DOHH2 (cell line): ENCODE results near the gene CCDC106.

Experiments
- H3F3A ChIP-seq: fragments of 200-600 bp; sonication (generic), shearing (Covaris generic); 2 replicates; pipeline ENCODE4 v1.6.0; 2016; ENCODE audit warnings: antibody characterized with exemption, mild to moderate bottlenecking; ENCODE audit not compliant: control insufficient read depth, insufficient read depth
- H3K27ac ChIP-seq: fragments of 200-600 bp; sonication (generic); 2 replicates; pipeline ENCODE4 v1.5.1; 2014; ENCODE audit warnings: low read depth, mild to moderate bottlenecking, low read length, moderate library complexity
- H3K27me3 ChIP-seq: fragments of 200-600 bp; sonication (generic); 2 replicates; pipeline ENCODE4 v1.6.1; 2014; ENCODE audit warnings: mild to moderate bottlenecking, low read length, mixed read lengths; ENCODE audit not compliant: control insufficient read depth
- H3K36me3 ChIP-seq: fragments of 200-600 bp; sonication (generic); 2 replicates; pipeline ENCODE4 v1.6.1; 2014; ENCODE audit warnings: mild to moderate bottlenecking, low read length, moderate library complexity, mixed read lengths; ENCODE audit not compliant: control insufficient read depth
- H3K4me1 ChIP-seq: fragments of 200-600 bp; sonication (generic); 2 replicates; pipeline ENCODE4 v1.6.1; 2014; ENCODE audit warnings: mild to moderate bottlenecking, low read length, mixed read lengths; ENCODE audit not compliant: control insufficient read depth
- H3K4me2 ChIP-seq: fragments of 200-600 bp; sonication (generic); 2 replicates; pipeline ENCODE4 v1.6.0; 2014; ENCODE audit warnings: mild to moderate bottlenecking, low read length, moderate library complexity
- H3K4me3 ChIP-seq: fragments of 200-600 bp; sonication (generic); 2 replicates; pipeline ENCODE4 v1.5.1; 2014; ENCODE audit warnings: mild to moderate bottlenecking, low read length, mixed read lengths
- H3K79me2 ChIP-seq: fragments of 200-600 bp; sonication (generic); 2 replicates; pipeline ENCODE4 v1.6.1; 2014; ENCODE audit warnings: mild to moderate bottlenecking, low read length, mixed read lengths; ENCODE audit not compliant: control insufficient read depth
- H3K9me2 ChIP-seq: fragments of 200-600 bp; sonication (generic); replicated peaks from 2 replicates; pipeline ENCODE4 v1.6.1; 2014; ENCODE audit warnings: mild to moderate bottlenecking, low read length, mixed read lengths; ENCODE audit not compliant: control insufficient read depth
- H3K9me3 ChIP-seq: fragments of 200-600 bp; sonication (generic); 2 replicates; pipeline ENCODE4 v1.6.1; 2014; ENCODE audit warnings: antibody characterized with exemption, low read length, mixed read lengths; ENCODE audit not compliant: control insufficient read depth, insufficient read depth
- H4K20me1 ChIP-seq: fragments of 200-600 bp; sonication (generic); 2 replicates; pipeline ENCODE4 v1.6.0; 2014; ENCODE audit warnings: low read depth, mild to moderate bottlenecking, antibody characterized with exemption, low read length, moderate library complexity; ENCODE audit not compliant: control insufficient read depth, insufficient read depth
- CTCF ChIP-seq: fragments of 200-600 bp; sonication (generic); IDR thresholded peaks from one replicate; pipeline ENCODE4 v1.5.1; 2014; ENCODE audit warnings: antibody characterized with exemption, mild to moderate bottlenecking, low read depth, low read length; ENCODE audit not compliant: poor library complexity, severe bottlenecking
- EZH2phosphoT487 ChIP-seq: fragments of 200-600 bp; sonication (generic); IDR thresholded peaks from 2 replicates; pipeline ENCODE4 v1.6.1; 2017; ENCODE audit warnings: borderline replicate concordance, mild to moderate bottlenecking, antibody characterized with exemption, low read length, moderate library complexity, mixed read lengths

CCDC106 gene

GRCh38 chr19:55611983-55612645 lies 35.9 kb upstream of the CCDC106 start:
- Histone ChIP-seq H4K20me1 (peaks cover 7% of the 10 kb centered on the region; the same call in 1 of the 2 replicates), H3K4me2 (no peak overlapping the region), H3K9me2 (no peaks in the 10 kb centered on the region), H3K4me3 (no peak overlapping the region), H3K79me2 (peaks cover 60% of the 10 kb centered on the region), H3K9me3 (no peaks in the 10 kb centered on the region), H3K36me3 (peaks cover 44% of the 10 kb centered on the region), H3K4me1 (peaks cover 11% of the 10 kb centered on the region), H3K27me3 (no peaks in the 10 kb centered on the region), H3K27ac (no peak overlapping the region), H3F3A (no peaks in the 10 kb centered on the region)
- TF ChIP-seq CTCF (no peak), EZH2phosphoT487 (no peak)

- H3K9me3 ChIP-seq, result no peaks in the 10 kb centered on the region
- no peak overlapping the region for H3K4me3 ChIP-seq
- H3F3A ChIP-seq, result no peaks in the 10 kb centered on the region
- H3K9me2 ChIP-seq, result no peaks in the 10 kb centered on the region
- peaks cover 43% of the 10 kb centered on the region for H3K36me3 ChIP-seq
- no peak overlapping the region for H3K4me2 ChIP-seq
- no peak for TF ChIP-seq CTCF
- no peak for TF ChIP-seq EZH2phosphoT487
- peaks cover 4% of the 10 kb centered on the region; the same call in 1 of the 2 replicates for H4K20me1 ChIP-seq
- H3K27ac ChIP-seq, result no peak overlapping the region
- H3K4me1 ChIP-seq, result peaks cover 7% of the 10 kb centered on the region
- H3K27me3 ChIP-seq, result no peaks in the 10 kb centered on the region
- H3K79me2 ChIP-seq, result peaks cover 47% of the 10 kb centered on the region
Observed at GRCh38 chr19:55613396-55613795, 34.6 kb upstream of the CCDC106 start.

GRCh38 chr19:55613930-55614710 lies 33.9 kb upstream of the CCDC106 start:
- no peak overlapping the region for H3K4me3 ChIP-seq
- 0 out of 2 replicates have a peak, but pooled peaks cover under 1% of the 10 kb centered on the region for H3F3A ChIP-seq
- no peak overlapping the region for H3K27ac ChIP-seq
- peaks cover 40% of the 10 kb centered on the region for H3K79me2 ChIP-seq
- peaks cover 37% of the 10 kb centered on the region for H3K36me3 ChIP-seq
- no peak overlapping the region for H3K4me2 ChIP-seq
- H3K27me3 ChIP-seq, result no peaks in the 10 kb centered on the region
- TF ChIP-seq EZH2phosphoT487 (no peak), CTCF (no peak)
- no peaks in the 10 kb centered on the region for H3K9me2 ChIP-seq
- H3K9me3 ChIP-seq, result no peaks in the 10 kb centered on the region
- peaks cover 4% of the 10 kb centered on the region; the same call in 1 of the 2 replicates for H4K20me1 ChIP-seq
- peaks cover 7% of the 10 kb centered on the region for H3K4me1 ChIP-seq
